Activated CD8-positive, alpha-beta memory T cell treated with anti-CD3 and anti-CD28 coated beads, Interleukin-2, amount 50 U/mL, for 1 hour (primary cell): ENCODE measurements around the gene OTOR.

ENCODE experiments used
- DNase-seq: peaks from one replicate; pipeline ENCODE4 v3.0.0-alpha.2; 2020; ENCODE audit errors: extremely low read depth

OTOR gene

DNA sequence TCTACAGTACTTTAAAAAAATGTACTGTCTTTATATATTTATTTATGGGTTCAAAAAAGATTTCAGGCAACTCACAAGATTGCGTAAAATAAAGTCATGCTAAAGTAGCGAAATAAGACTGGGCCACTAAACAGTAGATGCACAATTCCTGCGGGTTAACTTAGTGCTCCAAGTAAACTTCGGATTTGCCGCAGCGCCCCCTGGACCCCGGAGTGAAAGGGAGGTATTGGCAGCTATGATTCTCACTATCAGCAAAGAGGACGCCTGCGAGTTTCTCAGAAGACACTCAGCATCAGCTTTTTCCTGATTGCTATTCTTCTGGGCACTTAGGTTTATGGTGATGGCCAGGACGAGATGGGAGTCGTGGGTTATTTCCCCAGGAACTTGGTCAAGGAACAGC, 1.4 kb downstream of the OTOR start:
- DNase-seq: no peak

- DNase-seq: no peak
These were observed 3.9 kb downstream of the OTOR start for GRCh38 chr20:16752082-16752481.

DNA sequence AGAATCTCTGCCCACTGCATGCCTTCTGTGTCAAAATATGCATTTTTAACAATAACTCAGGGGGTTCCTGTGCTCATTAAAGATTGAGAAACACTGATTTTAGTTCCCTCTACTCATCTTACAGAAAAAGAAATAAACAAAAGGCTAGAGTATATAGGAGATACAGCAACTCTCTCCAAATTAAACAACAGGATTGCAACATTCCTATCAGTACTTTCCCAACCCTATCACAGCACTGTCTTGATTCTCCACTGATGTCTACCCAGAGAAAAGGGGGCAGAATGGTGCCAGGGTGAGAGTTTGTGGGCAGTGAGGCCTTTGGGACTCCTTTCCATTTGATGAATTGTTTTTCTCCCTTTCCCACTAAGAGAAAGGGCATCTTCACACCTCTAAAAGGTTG, 4.7 kb downstream of the OTOR start:
- DNase-seq: no peak

GRCh38 chr20:16758454-16759180, 10.5 kb downstream of the OTOR start:
- DNase-seq: no peak

DNA sequence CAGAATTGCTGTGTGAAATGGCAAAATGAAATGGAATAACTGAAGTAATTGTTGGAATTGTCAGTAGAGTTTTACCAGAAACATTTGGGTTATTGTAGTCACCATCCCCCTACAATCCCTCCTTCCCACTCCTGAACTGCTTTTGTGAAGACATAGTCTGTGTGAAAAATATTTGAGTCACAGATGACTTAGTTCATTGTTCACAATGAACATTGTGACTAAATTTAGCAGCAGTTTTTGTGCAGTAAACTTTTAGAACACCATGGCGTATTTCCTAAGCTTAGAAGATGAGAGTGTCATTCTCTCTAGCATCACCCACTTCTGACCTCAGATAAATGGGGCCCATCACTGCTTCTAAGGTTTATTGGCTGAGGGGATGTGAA, 11.0 kb downstream of the OTOR start:
- no peak for DNase-seq

- no peak for DNase-seq
These were observed 12.5 kb downstream of the OTOR start for GRCh38 chr20:16760431-16761304.

DNA sequence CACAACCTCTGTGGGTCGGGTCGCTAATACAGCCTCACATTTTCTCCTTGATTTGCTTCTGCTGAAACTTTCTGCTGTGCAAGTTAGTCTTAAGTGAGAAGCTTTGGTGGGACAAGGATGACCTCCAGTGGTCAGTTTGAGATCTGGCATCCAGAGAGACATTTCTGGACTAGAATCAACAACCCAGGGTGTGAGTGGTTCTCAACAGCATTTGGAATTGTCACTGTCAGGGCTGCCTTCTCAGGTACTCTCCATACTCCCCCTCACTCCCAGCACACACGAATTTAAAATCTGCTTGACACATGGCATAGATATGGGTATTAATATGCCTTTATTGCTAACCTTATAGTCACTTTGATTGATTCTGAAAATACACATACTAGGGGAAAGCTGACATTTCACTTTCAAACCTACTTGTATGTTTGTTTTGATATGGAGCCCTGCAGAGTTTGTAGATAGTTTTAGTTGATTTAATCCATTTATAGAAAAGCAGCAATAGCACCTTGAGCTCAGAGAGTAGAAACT, 13.2 kb downstream of the OTOR start:
- DNase-seq: peak; percentile 5

- DNase-seq: no peak
These were observed 16.4 kb downstream of the OTOR start for GRCh38 chr20:16764560-16764959.

GRCh38 chr20:16771213-16771612, 23.1 kb downstream of the OTOR start:
- DNase-seq: no peak

DNA sequence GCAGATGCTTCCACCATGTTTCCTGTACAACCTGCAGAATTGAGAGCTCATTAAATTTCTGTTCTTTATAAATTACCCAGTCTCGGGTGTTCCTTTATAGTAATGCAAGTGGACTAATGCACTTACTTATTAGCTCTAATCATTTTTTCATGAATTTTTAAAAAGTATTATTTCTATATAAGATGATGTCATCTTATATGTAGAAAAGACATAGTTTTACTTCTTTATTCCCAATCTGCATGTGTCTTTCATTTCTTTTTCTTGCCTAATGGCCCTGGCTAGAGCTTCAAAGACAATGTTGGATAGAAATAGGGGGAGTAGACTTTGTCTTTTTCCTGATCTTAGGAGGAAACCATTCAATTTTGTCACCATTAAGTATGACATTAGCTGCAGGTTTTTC, 27.8 kb downstream of the OTOR start:
- DNase-seq: no peak

- no peak for DNase-seq
These were observed 29.0 kb downstream of the OTOR start for GRCh38 chr20:16777126-16777525.

DNA sequence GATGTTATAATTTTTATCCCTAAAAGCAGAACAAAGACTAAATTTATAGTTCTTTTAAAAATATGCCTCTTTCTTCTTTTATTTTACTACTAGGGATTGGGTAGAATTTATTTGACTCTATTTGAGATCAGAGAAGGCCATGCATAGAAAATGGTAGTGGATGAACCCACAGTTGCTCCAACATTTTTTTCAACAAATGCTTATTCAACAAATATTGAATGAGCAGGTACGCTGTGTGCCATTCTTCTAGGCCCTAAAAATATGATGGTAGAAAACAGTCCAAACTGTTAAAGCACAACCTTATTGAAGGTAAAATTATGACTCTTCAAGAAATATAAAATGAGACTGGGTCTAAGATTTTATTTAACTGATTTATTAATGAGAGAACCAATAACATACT, 30.0 kb downstream of the OTOR start:
- no peak for DNase-seq

GRCh38 chr20:16781496-16781895, 33.3 kb downstream of the OTOR start:
- no peak for DNase-seq

GRCh38 chr20:16785226-16785625, 37.1 kb downstream of the OTOR start:
- DNase-seq: no peak
